ENCODE measurements around the gene NPAS2. TPM values are rescaled to one million over a fixed set of nuclear protein-coding genes. Genes with fewer than 3 reads are reported as not detected.

NPAS2 gene
- total RNA-seq, 2 donors from 2014 or later: 33.9 to 38.3 TPM

- Histone ChIP-seq H3K27ac (no peak overlapping the region), H3K4me3 (no peak overlapping the region), H3K9ac (ENCODE audit: low read depth in 2 of 2, low read length in 2 of 2) (no peak overlapping the region), H3K4me1 (no peaks in the 10 kb centered on the region), H3K27me3 (no peaks in the 10 kb centered on the region), H3K9me3 (no peaks in the 10 kb centered on the region), H3K36me3 (no peaks in the 10 kb centered on the region)
- DNase-seq: no peak
- no peak for TF ChIP-seq CTCF (IDR thresholded peaks at IDR 0.05)
- intact Hi-C loops (cut with DNase I): no loop called here
These were observed 41.1 kb upstream of the NPAS2 start for GRCh38 chr2:100778637-100779450.

- TF ChIP-seq CTCF (IDR thresholded peaks at IDR 0.05): no peak
- Histone ChIP-seq H3K36me3 (no peaks in the 10 kb centered on the region), H3K9ac (ENCODE audit: low read depth in 2 of 2, low read length in 2 of 2) (no peak overlapping the region), H3K27me3 (no peaks in the 10 kb centered on the region), H3K4me3 (no peak overlapping the region), H3K9me3 (no peaks in the 10 kb centered on the region), H3K27ac (no peak overlapping the region), H3K4me1 (peaks cover 4% of the 10 kb centered on the region)
- intact Hi-C loops (cut with DNase I): no loop called here
- DNase-seq: no peak
These were observed 40.1 kb upstream of the NPAS2 start for GRCh38 chr2:100779908-100780202.

GRCh38 chr2:100780203-100781008 lies 39.5 kb upstream of the NPAS2 start:
- Histone ChIP-seq H3K9ac (ENCODE audit: low read depth in 2 of 2, low read length in 2 of 2) (no peak overlapping the region), H3K4me1 (peaks cover 5% of the 10 kb centered on the region), H3K27me3 (no peaks in the 10 kb centered on the region), H3K9me3 (no peaks in the 10 kb centered on the region), H3K36me3 (no peaks in the 10 kb centered on the region), H3K4me3 (no peak overlapping the region), H3K27ac (peak overlapping the region; percentile 52)
- peak; percentile 46 for DNase-seq
- intact Hi-C loops (cut with DNase I): no loop called here
- TF ChIP-seq CTCF (IDR thresholded peaks at IDR 0.05): no peak

GRCh38 chr2:100781009-100781325 lies 39.0 kb upstream of the NPAS2 start:
- no peak overlapping the region for H3K9ac ChIP-seq (ENCODE audit: low read depth in 2 of 2, low read length in 2 of 2)
- H3K27ac ChIP-seq: peak overlapping the region; percentile 52
- no peak for DNase-seq
- intact Hi-C loops (cut with DNase I): no loop called here
- H3K9me3 ChIP-seq: no peaks in the 10 kb centered on the region
- H3K4me1 ChIP-seq: peaks cover 10% of the 10 kb centered on the region
- no peak for TF ChIP-seq CTCF (IDR thresholded peaks at IDR 0.05)
- H3K4me3 ChIP-seq: no peak overlapping the region
- H3K27me3 ChIP-seq: no peaks in the 10 kb centered on the region
- no peaks in the 10 kb centered on the region for H3K36me3 ChIP-seq

GRCh38 chr2:100781523-100782379 lies 38.2 kb upstream of the NPAS2 start:
- H3K9ac ChIP-seq (ENCODE audit: low read depth in 2 of 2, low read length in 2 of 2): no peak overlapping the region

More at GRCh38 chr2:100781523-100782379, 38.2 kb upstream of the NPAS2 start:
- no peaks in the 10 kb centered on the region for H3K36me3 ChIP-seq
- TF ChIP-seq CTCF (IDR thresholded peaks at IDR 0.05): no peak
- intact Hi-C loops (cut with DNase I): no loop called here
- H3K9me3 ChIP-seq: no peaks in the 10 kb centered on the region
- H3K4me1 ChIP-seq: peaks cover 12% of the 10 kb centered on the region
- H3K4me3 ChIP-seq: no peak overlapping the region
- no peak overlapping the region for H3K27ac ChIP-seq
- DNase-seq: no peak
- no peaks in the 10 kb centered on the region for H3K27me3 ChIP-seq
